Spleen (tissue), 7 donors: Measurements from ENCODE around the gene PCCA.

Experiments
- CTCF ChIP-seq, 11 experiments: fragments of 200-600 bp in 7 of 11; fragments of 450-650 bp in 4 of 11; sonication (generic) in 4 of 11; IDR thresholded peaks in 8 of 11; conservative IDR thresholded peaks in 3 of 11; 1 replicate in 7 of 11; 2 replicates in 4 of 11; pipeline versions ENCODE4 v1.4.0 to v1.8.0; 2016 to 2021; ENCODE audit warnings: antibody characterized with exemption in 11 of 11, inconsistent platforms in 4 of 11, mild to moderate bottlenecking in 1 of 11
- POLR2A ChIP-seq, 3 donors: fragments of 450-650 bp; IDR thresholded peaks; one replicate each; pipeline ENCODE4 v1.5.1; 2017; ENCODE audit warnings: antibody characterized with exemption in 3 of 3, mild to moderate bottlenecking in 1 of 3
- POLR2AphosphoS5 ChIP-seq, 3 donors: sonication (generic); formaldehyde crosslinking; IDR thresholded peaks; one replicate each; pipeline ENCODE4 v1.5.1; 2017; ENCODE audit warnings: antibody characterized with exemption in 3 of 3
- donor health status: DM: no; HTN: no; CAD: no; lungs with moderate emphysema.
- donor health status: DM: no; HTN: no; CAD: no.
- donor health status: DM: no; HTN: no; CAD: no.

DNA sequence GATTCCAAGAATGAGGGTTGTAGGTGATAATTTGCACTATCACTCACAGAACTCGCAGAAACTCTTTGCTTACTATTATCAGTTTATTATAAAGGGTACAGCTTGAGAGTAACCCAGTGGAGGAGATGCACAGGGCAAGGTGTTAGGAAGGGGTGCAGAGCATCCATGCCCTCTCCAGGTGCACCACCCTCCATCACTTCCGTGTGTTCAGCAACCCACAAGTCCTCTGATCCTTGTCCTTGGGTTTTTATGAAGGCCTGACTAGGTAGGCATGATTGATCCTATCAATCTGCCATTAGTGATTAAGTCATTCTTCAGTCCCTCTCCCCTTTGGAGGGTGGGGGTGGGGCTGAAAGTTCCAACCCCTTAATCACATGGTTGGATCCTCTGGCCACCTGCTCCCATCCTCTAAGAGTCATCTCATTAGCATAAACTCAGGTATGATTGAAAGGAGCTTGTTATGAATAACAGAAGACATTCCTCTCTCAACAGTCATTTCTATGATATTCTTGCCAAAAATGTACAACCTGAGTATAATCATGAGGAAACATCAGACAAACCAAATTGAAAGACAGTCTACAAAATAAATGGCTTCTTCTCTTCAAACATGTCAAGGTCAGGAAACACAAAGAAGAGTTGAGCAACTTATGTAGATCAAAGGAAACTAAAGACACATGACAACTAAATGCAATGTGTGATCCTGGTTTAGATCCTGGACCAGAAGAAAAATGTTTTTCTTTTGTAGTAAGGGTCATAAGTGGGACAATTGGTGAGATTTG lies 225.4 kb downstream of the PCCA start:
- no peak for TF ChIP-seq POLR2A (IDR thresholded peaks at IDR 0.05)
- no peak for TF ChIP-seq POLR2AphosphoS5 (IDR thresholded peaks at IDR 0.05)
- no peak for TF ChIP-seq CTCF (IDR thresholded peaks at IDR 0.05 in 8 of 11, conservative IDR thresholded peaks at IDR 0.05 in 3 of 11)
